ENCODE measurements around the gene DENND10.

DNA sequence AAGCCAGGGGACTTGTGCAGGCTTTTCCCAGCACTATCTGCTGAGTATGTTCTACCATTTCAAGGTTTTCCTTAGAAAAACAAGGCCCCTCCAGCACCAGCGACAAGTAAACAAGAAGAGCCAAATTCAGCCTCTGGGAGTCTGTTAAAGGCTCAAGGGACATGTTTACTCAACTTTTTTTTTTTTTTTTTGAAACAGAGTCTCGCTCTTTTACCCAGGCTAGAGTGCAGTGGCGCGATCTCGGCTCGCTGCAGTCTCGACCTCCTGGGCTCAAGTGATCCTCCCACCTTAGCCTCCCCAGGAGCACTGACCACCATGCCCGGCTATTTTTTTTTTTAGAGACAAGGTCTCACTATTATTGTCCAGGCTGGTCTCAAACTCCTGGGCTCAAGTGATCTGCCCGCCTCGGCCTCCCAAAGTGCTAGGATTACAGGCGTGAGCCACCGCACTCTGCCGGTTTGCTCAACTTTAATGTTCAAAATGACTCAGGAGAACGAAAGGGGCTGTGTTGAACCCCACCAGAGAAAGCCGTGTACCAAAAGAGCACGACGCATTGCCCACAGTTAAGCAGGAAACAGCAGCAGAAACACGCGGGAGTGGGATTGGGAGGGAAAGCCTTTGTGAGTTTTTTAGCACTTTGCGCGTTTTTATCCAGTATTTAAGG lies 73.9 kb downstream of the DENND10 start:
- TF ChIP-seq, protein P1, sequence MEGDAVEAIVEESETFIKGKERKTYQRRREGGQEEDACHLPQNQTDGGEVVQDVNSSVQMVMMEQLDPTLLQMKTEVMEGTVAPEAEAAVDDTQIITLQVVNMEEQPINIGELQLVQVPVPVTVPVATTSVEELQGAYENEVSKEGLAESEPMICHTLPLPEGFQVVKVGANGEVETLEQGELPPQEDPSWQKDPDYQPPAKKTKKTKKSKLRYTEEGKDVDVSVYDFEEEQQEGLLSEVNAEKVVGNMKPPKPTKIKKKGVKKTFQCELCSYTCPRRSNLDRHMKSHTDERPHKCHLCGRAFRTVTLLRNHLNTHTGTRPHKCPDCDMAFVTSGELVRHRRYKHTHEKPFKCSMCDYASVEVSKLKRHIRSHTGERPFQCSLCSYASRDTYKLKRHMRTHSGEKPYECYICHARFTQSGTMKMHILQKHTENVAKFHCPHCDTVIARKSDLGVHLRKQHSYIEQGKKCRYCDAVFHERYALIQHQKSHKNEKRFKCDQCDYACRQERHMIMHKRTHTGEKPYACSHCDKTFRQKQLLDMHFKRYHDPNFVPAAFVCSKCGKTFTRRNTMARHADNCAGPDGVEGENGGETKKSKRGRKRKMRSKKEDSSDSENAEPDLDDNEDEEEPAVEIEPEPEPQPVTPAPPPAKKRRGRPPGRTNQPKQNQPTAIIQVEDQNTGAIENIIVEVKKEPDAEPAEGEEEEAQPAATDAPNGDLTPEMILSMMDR (IDR thresholded peaks at IDR 0.05), result no peak
- TF ChIP-seq POLR2A (IDR thresholded peaks at IDR 0.05), result no peak

Measured in lower leg skin (tissue), 3 donors.